HCT116 (cell line): ENCODE data around the gene MRPS27. TPM values are rescaled to one million over a fixed set of nuclear protein-coding genes. Genes with fewer than 3 reads are reported as not detected.

ENCODE experiments used
- microRNA-seq: library from miRNA; unstranded; fragments of <30 nt; microRNA quantifications from one replicate; pipeline ENCODE4, GENCODE V29; 2016; ENCODE audit warnings: borderline number of aligned reads
- total RNA-seq: library from RNA; stranded (reverse); gene quantifications from one replicate; pipeline ENCODE4 v1.2.1, GENCODE V29; 2021; ENCODE audit not compliant: unreplicated experiment

The MRPS27 gene
- total RNA-seq, 1 experiment from 2014 or later: 113 TPM

Small RNAs within 50 kb of the gene (microRNA-seq; reads per million reads assigned to microRNA genes)
- not detected for gene MIR4803

Other genes with a start within 250 kb of the MRPS27 start
- gene MAP1B, start 212.8 kb downstream of the MRPS27 start, total RNA-seq: 8.9 TPM
- gene PTCD2, start 133 bp upstream of the MRPS27 start, total RNA-seq: 19.3 TPM
- not detected for gene ZNF366, start 187.2 kb upstream of the MRPS27 start, total RNA-seq